ENCODE data around the gene COL2A1. TPM values are rescaled to one million over a fixed set of nuclear protein-coding genes. Genes with fewer than 3 reads are reported as not detected.

Gene COL2A1
- total RNA-seq, 1 donor from 2014 or later: not detected

GRCh38 chr12:48010366-48010970, 6.2 kb upstream of the COL2A1 start:
- no peak for DNase-seq

GRCh38 chr12:48009471-48009870, 5.2 kb upstream of the COL2A1 start:
- DNase-seq: no peak

- DNase-seq: no peak
Observed at GRCh38 chr12:48008950-48009349, 4.7 kb upstream of the COL2A1 start.

GRCh38 chr12:48008349-48008748, 4.1 kb upstream of the COL2A1 start:
- no peak for DNase-seq

GRCh38 chr12:48007206-48007605, 2.9 kb upstream of the COL2A1 start:
- DNase-seq: no peak

- DNase-seq: no peak
Observed at GRCh38 chr12:48005750-48006021, 1.4 kb upstream of the COL2A1 start.

GRCh38 chr12:48005001-48005749, 899 bp upstream of the COL2A1 start:
- no peak for DNase-seq

GRCh38 chr12:48003226-48004052, 837 bp downstream of the COL2A1 start:
- DNase-seq: no peak

GRCh38 chr12:48002773-48003218, 1.5 kb downstream of the COL2A1 start:
- DNase-seq: peak; percentile 53

GRCh38 chr12:48002414-48002730, 1.9 kb downstream of the COL2A1 start:
- DNase-seq: no peak

- DNase-seq: peak; percentile 37
Observed at GRCh38 chr12:48001505-48002413, 2.5 kb downstream of the COL2A1 start.

- peak; percentile 43 for DNase-seq
Observed at GRCh38 chr12:48000878-48001504, 3.3 kb downstream of the COL2A1 start.

- DNase-seq: no peak
Observed at GRCh38 chr12:47999816-48000215, 4.5 kb downstream of the COL2A1 start.

- DNase-seq: no peak
Observed at GRCh38 chr12:47997321-47997720, 7.0 kb downstream of the COL2A1 start.

GRCh38 chr12:47995981-47996401, 8.3 kb downstream of the COL2A1 start:
- DNase-seq: peak; percentile 21

GRCh38 chr12:47993491-47993890, 10.8 kb downstream of the COL2A1 start:
- no peak for DNase-seq

- DNase-seq: no peak
Observed at GRCh38 chr12:47992776-47993175, 11.5 kb downstream of the COL2A1 start.

- DNase-seq: no peak
Observed at GRCh38 chr12:47991106-47992061, 12.9 kb downstream of the COL2A1 start.

GRCh38 chr12:47990351-47991105, 13.7 kb downstream of the COL2A1 start:
- DNase-seq: no peak

- DNase-seq: no peak
Observed at GRCh38 chr12:47989666-47990065, 14.6 kb downstream of the COL2A1 start.

All from dermis blood vessel endothelial cell (primary cell).